Activated T-helper 1 cell treated with anti-CD3 and anti-CD28 coated beads, Interleukin-12 subunit alpha, Interleukin-12 subunit beta, Interleukin-2, Interleukin-4 antibody, amounts not matched to agents 30 ng/mL and 10 ng/mL and 1 ng/mL, durations not matched to agents 14 hours and 24 hours and 36 hours (primary cell): ENCODE data around the gene CDK15. TPM values are rescaled to one million over a fixed set of nuclear protein-coding genes. Genes with fewer than 3 reads are reported as not detected.
"Not testable (repeated sequence)": the region's sequence is repeated elsewhere in the genome, so short reads cannot be mapped to it uniquely, and the experiment has no call there.

Experiments
- DNase-seq: peaks from one replicate; pipeline ENCODE4 v3.0.0; 2021; ENCODE audit warnings: low spot score
- H3K27ac Mint-ChIP-seq: one replicate; pipeline ENCODE4 v1.8.0; 2021; ENCODE audit warnings: mild to moderate bottlenecking, mixed read lengths
- H3K27me3 Mint-ChIP-seq: one replicate; pipeline ENCODE4 v1.8.0; 2022; ENCODE audit warnings: mild to moderate bottlenecking, moderate library complexity, mixed read lengths; ENCODE audit not compliant: insufficient read depth
- H3K36me3 Mint-ChIP-seq: one replicate; pipeline ENCODE4 v1.8.0; 2021; ENCODE audit warnings: low read depth, mixed read lengths
- H3K4me1 Mint-ChIP-seq: one replicate; pipeline ENCODE4 v1.8.0; 2021; ENCODE audit warnings: low read depth, mixed read lengths
- H3K4me3 Mint-ChIP-seq: one replicate; pipeline ENCODE4 v1.8.0; 2021; ENCODE audit warnings: mild to moderate bottlenecking, moderate library complexity, mixed read lengths
- H3K9me3 Mint-ChIP-seq: one replicate; pipeline ENCODE4 v1.8.0; 2021; ENCODE audit warnings: mixed read lengths
- intact Hi-C: fragments of 100-400 bp; cut with micrococcal nuclease; formaldehyde crosslinking; loops from one replicate; pipeline ENCODE4 v1.15.1; 2024
- total RNA-seq: library from RNA; stranded (reverse); gene quantifications from 2 replicates; pipeline ENCODE4 v1.2.3, GENCODE V29; 2022

The CDK15 gene
- total RNA-seq, 1 donor from 2014 or later: not detected

DNA sequence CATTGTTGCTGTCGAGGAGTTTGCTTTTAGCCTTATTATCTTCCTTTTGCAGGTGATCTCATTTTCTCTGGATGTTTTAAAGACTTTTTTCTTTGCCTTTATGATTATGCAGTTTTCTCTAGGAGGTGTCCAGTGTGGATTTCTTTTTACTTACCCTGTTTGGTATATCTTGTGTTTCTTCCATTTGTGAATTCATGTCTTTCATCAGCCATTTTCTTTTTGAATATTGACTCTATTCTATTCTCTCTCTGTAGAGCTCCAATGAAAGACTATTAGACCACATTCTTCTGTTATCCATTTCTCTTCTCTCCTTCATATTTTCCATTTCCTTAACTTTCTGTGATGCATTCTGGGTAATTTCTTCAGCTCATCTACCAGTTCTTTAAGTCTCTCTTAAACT is 34.4 kb downstream of the CDK15 start:
- no peak for DNase-seq
- peaks cover 1% of the 10 kb centered on the region for H3K36me3 Mint-ChIP-seq
- intact Hi-C loops: no loop called here
- no peak overlapping the region for H3K27ac Mint-ChIP-seq
- no peak overlapping the region for H3K4me3 Mint-ChIP-seq
- no peaks in the 10 kb centered on the region for H3K4me1 Mint-ChIP-seq
- peaks cover 7% of the 10 kb centered on the region for H3K9me3 Mint-ChIP-seq
- H3K27me3 Mint-ChIP-seq: peaks cover 3% of the 10 kb centered on the region

DNA sequence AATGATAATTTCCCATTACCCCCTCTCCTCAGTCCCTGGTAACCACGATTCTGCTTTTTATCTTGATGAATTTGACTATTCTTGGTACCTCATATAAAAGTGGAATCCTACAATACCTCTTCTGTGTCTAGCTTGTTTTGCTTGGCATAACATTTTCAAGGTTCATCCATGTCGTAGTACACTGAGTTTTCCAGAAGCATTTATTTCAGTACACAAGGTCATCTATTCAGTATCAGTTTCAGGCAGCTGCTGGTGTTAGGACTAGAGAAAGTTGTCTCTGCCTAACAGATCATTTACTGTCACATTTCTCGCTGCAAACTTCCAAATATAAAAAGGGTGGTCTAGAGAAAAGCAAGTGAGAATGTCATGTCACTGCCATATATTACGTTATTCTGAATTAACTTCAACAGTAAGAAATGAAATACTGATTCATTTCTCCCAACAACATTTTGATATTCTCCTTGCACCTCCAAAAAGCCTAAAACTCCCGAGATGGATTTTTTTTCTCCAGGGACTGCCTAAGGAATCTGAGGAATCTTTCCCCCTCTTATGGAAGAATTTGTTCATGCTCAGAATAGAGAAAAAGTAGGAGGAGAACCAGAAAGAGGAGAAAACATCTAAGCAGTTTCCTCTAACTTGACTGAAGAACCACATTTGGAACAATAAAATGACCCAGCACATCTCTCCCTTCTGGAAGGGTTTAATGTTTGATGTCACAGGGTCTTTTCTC is 36.0 kb downstream of the CDK15 start:
- no peak overlapping the region for H3K27ac Mint-ChIP-seq
- H3K4me1 Mint-ChIP-seq: no peaks in the 10 kb centered on the region
- H3K36me3 Mint-ChIP-seq: peaks cover 1% of the 10 kb centered on the region
- intact Hi-C loops: no loop called here
- peaks cover 7% of the 10 kb centered on the region for H3K9me3 Mint-ChIP-seq
- H3K4me3 Mint-ChIP-seq: no peak overlapping the region
- H3K27me3 Mint-ChIP-seq: peaks cover 3% of the 10 kb centered on the region
- no peak for DNase-seq

DNA sequence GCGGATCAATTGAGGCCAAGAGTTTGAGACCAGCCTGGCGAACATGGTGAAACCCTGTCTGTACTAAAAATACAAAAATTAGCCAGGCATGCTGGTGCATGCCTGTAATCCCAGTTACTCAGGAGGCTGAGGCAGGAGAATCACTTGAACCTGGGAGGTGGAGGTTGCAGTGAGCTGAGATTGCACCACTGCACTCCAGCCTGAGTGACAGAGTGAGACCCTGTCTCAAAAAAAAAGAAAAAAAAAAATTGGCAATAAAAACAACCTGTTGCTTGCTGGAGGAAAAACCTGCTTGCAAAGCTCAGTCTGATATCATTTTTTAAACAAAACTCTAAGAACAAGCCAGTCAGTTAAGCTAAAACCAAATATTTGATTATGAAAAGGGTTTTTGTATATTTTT is 38.6 kb downstream of the CDK15 start:
- H3K27me3 Mint-ChIP-seq, H3K36me3 Mint-ChIP-seq, H3K4me3 Mint-ChIP-seq, H3K27ac Mint-ChIP-seq, DNase-seq, H3K4me1 Mint-ChIP-seq, intact Hi-C loops, H3K9me3 Mint-ChIP-seq: not testable (repeated sequence)

DNA sequence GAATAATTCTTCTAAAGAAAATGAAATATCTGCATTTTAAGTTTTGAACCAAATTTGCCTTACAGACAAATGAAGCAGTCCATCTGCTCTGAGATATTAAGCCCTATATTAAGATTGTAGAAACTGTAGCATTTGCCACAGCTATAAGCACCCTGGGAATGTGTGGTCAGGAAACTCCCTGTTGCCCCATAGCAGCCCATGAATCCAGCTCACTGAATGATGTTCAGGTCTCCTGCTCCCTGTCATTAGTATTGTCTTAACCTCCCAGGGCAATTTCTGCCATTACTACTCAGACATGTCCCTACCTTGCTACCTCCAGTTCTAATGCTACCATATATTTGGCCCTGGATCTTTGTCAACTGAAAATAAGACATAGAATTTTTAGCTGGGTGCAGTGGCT is 41.1 kb downstream of the CDK15 start:
- no peaks in the 10 kb centered on the region for H3K9me3 Mint-ChIP-seq
- intact Hi-C loops: no loop called here
- H3K27ac Mint-ChIP-seq: no peak overlapping the region
- no peak overlapping the region for H3K4me3 Mint-ChIP-seq
- H3K27me3 Mint-ChIP-seq: peaks cover 13% of the 10 kb centered on the region
- no peaks in the 10 kb centered on the region for H3K4me1 Mint-ChIP-seq
- H3K36me3 Mint-ChIP-seq: no peaks in the 10 kb centered on the region
- no peak for DNase-seq

DNA sequence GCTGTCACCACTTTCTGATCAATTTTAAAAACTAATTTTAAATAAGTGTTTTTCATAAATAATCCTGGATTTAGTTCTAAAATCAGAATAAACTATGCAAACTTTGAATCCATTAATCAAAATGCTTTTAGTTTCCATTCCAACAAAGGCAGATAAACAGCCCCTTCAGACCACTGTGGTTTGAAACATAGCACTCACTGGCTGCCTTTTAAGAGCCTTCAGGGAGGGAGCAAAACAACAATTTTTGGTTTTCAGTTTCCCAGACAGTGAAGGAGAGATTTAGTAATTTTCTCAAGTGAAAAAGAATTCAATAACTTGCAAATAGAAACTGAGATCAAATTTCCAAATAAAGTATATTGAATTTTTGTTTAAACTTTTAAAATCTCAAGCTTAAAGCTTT is 46.1 kb downstream of the CDK15 start:
- Mint-ChIP-seq H3K27ac (no peak overlapping the region), H3K4me3 (no peak overlapping the region), H3K27me3 (peaks cover 16% of the 10 kb centered on the region), H3K4me1 (no peaks in the 10 kb centered on the region), H3K36me3 (no peaks in the 10 kb centered on the region), H3K9me3 (no peaks in the 10 kb centered on the region)
- DNase-seq: no peak
- intact Hi-C loops: no loop called here

DNA sequence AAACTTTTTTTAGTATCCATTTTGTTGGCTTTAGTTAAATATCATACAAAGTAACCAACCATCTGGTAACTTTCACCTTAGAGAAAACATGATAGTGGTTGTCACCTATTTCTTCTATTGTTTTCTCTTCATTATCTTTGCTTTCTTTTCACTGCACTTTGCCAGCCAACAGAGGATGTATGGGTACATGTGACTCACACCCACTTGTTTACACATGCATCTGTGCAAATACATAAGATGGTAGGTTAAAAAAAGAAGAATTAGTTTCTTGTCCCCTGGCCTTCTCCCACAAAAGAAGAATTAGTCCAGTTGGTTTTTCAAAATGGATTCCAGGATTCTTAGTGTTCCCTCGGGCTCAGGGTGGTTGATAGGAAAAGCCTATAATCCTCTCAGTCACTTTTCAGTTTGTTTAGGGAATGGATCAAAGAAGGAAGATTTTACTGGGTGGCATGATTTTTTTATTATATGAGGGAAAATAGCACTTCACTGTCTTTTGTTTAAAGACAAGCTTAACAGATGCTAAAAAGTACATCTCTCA is 46.6 kb downstream of the CDK15 start:
- Mint-ChIP-seq H3K36me3 (no peaks in the 10 kb centered on the region), H3K27ac (no peak overlapping the region), H3K4me1 (no peaks in the 10 kb centered on the region), H3K27me3 (peaks cover 19% of the 10 kb centered on the region), H3K9me3 (no peaks in the 10 kb centered on the region), H3K4me3 (no peak overlapping the region)
- DNase-seq: no peak
- intact Hi-C loops: no loop called here

DNA sequence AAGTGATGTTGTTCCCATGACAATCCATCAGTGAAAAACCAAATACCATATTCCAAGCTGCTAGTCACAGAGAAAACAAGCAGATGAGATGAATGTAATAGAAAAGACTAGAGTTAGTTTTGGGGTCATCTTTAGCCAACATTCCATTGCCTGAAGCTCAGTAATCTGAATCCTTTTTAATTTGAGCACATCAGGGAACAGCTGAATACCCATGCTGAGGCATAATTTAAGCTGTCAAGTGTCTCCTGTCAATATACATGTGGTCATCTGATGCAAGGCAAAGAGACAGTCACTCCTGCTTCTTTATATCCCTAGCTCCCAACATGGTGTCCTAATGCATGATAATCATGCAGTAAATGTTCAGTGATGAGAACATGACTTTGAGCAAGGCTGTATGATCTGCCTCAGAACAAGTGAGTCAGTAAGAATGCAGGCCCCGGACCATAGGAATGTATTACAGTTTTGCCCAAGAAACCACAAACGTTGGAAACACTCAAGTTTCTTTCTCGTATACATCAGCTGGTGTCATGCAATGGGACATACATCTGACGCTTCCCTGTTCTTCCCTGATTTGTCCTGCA is 48.0 kb downstream of the CDK15 start:
- no peaks in the 10 kb centered on the region for H3K9me3 Mint-ChIP-seq
- intact Hi-C loops: no loop called here

DNA sequence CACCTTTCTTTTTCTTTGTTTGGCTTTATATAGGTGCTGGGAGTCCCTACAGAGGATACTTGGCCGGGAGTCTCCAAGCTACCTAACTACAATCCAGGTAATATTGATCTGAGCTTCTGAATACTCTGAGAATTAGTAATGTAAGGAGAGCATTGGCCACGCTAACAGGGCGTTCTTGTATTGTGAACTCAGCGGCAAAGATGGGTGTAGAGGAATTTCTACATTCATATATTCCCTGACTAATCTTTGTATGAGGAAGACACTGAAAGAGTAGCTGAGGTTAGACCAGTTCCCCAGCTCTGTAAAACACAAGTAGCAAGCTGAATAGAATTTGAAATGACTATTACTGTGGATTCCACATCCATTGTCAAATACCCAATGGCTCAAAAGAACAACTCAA is 48.5 kb downstream of the CDK15 start:
- intact Hi-C loops: no loop called here
- Mint-ChIP-seq H3K27me3 (peaks cover 26% of the 10 kb centered on the region), H3K4me1 (peaks cover 13% of the 10 kb centered on the region), H3K27ac (no peak overlapping the region), H3K9me3 (no peaks in the 10 kb centered on the region), H3K4me3 (no peak overlapping the region), H3K36me3 (no peaks in the 10 kb centered on the region)
- DNase-seq: no peak

More for the DNA sequence above, 48.0 kb downstream of the CDK15 start:
- Mint-ChIP-seq H3K27me3 (peaks cover 24% of the 10 kb centered on the region), H3K36me3 (no peaks in the 10 kb centered on the region), H3K27ac (no peak overlapping the region), H3K4me3 (no peak overlapping the region), H3K4me1 (peaks cover 11% of the 10 kb centered on the region)
- no peak for DNase-seq

DNA sequence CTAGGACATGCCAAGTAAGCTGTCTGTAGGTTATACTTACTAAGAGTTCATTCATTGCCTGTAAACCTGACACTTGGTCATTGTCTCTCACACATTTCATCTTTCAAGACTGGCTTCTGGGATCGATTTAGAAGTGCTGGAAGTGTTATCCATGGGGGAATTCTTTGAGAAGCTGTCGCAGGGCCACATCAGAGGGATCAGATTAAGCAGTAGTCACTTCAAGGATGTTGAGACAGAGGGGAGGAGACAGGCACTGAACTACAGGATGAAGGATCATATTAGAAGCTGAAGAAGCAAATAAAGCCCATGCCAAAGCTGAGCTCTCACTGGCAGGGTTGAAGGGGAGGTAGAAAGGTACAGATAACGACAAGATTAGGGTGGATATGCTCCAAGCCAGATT is 49.0 kb downstream of the CDK15 start:
- intact Hi-C loops: no loop called here

DNA sequence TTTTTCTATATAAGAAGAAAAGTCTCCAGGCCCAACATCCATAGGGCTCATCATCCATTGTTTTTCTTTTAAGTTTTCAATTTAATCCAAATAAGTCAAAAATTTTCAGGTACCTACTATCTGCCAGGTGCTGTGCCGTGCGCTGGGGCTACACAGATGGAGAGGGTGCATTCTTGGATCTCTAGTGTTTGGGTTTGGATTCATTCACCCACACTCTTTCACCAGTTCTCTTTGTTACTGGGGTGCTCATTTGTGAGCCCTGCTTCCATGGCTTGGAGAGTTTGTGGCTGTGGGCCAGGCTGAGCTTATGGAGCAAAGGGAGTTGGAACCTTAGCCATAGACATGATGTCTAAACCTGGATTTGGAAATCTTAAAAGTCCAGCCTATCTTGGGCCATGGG is 51.0 kb downstream of the CDK15 start:
- Mint-ChIP-seq H3K27ac (no peak overlapping the region), H3K4me1 (peaks cover 18% of the 10 kb centered on the region), H3K9me3 (no peaks in the 10 kb centered on the region), H3K27me3 (peaks cover 32% of the 10 kb centered on the region), H3K36me3 (no peaks in the 10 kb centered on the region), H3K4me3 (no peak overlapping the region)
- no peak for DNase-seq
- intact Hi-C loops: no loop called here

More for the DNA sequence above, 49.0 kb downstream of the CDK15 start:
- Mint-ChIP-seq H3K9me3 (no peaks in the 10 kb centered on the region), H3K27me3 (peaks cover 29% of the 10 kb centered on the region), H3K4me1 (peaks cover 13% of the 10 kb centered on the region), H3K27ac (no peak overlapping the region), H3K4me3 (no peak overlapping the region), H3K36me3 (no peaks in the 10 kb centered on the region)
- no peak for DNase-seq

DNA sequence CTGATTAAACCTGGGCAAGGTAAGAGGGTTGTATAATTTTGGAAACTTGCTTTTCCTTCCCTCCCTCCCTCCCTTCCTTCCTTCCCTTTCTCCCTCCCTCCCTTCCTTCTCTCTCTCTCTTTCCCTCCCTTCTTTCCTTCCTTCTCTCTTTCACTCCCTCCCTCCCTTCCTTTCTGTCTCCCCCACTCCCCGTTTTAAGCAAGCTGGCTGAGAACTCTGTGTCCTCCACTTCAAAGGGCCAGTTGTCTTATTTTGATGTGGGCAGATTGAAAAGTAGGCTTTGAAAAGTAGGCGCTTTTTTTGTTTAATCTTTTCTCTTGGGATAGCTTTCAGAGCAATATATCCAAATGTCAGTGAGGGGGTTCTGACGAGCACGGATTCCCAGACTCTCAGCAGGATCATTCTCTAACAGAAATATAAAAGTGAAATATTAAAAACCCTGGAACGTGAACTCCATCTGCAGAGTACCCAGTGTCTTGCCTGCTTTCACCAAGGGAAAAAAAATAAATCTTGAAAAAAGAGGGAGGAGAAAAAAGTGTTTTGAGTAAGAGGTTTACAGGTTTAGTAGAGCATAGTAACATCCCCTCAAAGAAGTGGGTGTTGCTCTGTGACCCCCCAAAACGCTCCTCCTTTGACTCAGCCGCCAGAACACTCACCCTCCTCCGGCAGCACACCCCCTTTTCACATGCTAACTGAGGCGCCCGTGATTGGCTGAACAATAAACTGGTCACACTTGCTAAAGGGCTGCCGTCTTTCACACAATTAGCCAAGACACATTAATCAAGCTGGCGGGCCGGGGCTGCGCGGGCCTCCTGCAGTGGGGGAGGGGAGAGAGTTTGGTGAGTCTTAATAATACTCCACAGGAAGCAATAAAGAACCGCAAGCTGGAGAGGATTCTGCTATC is 52.2 kb downstream of the CDK15 start:
- Mint-ChIP-seq H3K4me3 (no peak overlapping the region), H3K27ac (no peak overlapping the region), H3K9me3 (no peaks in the 10 kb centered on the region), H3K27me3 (peaks cover 35% of the 10 kb centered on the region), H3K36me3 (no peaks in the 10 kb centered on the region), H3K4me1 (peaks cover 18% of the 10 kb centered on the region)
- no peak for DNase-seq
- intact Hi-C loops: no loop called here

DNA sequence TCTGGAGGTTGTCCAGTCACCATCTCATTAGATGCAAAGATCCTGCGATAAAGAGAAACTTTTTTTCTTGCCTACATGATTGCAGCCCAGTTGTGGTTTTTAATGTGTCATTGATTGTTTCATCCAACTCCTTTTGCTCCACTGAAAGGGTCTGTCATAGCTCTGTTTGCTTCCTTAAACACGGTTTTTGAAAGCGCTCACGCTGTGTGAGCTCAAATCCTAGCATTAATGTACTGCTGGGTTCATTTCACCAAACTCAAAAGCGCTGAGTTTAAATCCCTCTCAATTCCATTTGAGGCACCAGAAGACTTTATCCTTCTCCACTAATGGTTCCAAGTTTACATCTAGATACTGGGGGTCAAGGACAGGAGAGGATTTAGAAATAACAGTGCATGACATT is 53.6 kb downstream of the CDK15 start:
- Mint-ChIP-seq H3K36me3 (no peaks in the 10 kb centered on the region), H3K4me1 (peaks cover 18% of the 10 kb centered on the region), H3K27me3 (peaks cover 39% of the 10 kb centered on the region), H3K4me3 (no peak overlapping the region), H3K27ac (no peak overlapping the region), H3K9me3 (no peaks in the 10 kb centered on the region)
- intact Hi-C loops: loop anchor here (1.0 to 2.0 kb wide), 2 partner anchors 169 to 318 kb away; no protein-coding TSS in a partner anchor
- DNase-seq: no peak

DNA sequence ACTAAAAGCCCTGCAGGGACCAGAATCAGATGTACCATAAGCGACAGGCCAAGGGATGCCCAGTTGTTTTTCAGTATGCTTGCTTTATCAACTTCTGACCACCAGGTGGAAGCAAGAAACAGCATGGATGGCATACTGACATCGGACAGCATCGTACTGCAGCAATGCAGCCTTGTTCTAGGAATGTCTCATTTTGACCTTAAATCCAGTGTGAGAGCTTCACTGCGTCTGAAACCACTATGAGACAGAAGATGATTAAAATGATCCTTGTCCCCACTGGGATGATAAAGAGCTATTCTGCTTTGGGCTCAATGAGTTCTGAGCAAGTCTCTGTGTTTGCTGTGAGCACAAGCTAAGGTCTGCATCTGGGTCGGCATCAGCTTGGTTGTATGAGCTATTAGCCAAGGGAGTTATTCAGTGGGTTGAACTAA is 54.3 kb downstream of the CDK15 start:
- H3K9me3 Mint-ChIP-seq: no peaks in the 10 kb centered on the region
- H3K36me3 Mint-ChIP-seq: no peaks in the 10 kb centered on the region
- peaks cover 37% of the 10 kb centered on the region for H3K27me3 Mint-ChIP-seq
- H3K4me1 Mint-ChIP-seq: peaks cover 18% of the 10 kb centered on the region
- peak; percentile 10 for DNase-seq
- no peak overlapping the region for H3K27ac Mint-ChIP-seq
- H3K4me3 Mint-ChIP-seq: no peak overlapping the region
- intact Hi-C loops: loop anchor here (1.0 to 2.0 kb wide), 2 partner anchors 168 to 318 kb away; no protein-coding TSS in a partner anchor
